Liver (tissue), 9 donors: ENCODE data around the gene NDUFV3. TPM values are rescaled to one million over a fixed set of nuclear protein-coding genes. Genes with fewer than 3 reads are reported as not detected.

Experiments used
- DNase-seq: peaks from one replicate; pipeline ENCODE4 v3.0.0-alpha.2; 2017; ENCODE audit warnings: low spot score
- H3K27ac ChIP-seq, 2 donors: one replicate each; pipeline ENCODE4 v1.7.0; 2013; ENCODE audit warnings: inconsistent platforms in 2 of 2, low read length in 2 of 2, control low read depth in 1 of 2, low read depth in 1 of 2, mild to moderate bottlenecking in 1 of 2
- H3K27me3 ChIP-seq, 4 donors: one replicate each; pipeline versions ENCODE4 v1.6.1 to v1.7.0; 2013; ENCODE audit warnings: low read length in 3 of 4, inconsistent platforms in 1 of 4, mild to moderate bottlenecking in 1 of 4, moderate library complexity in 1 of 4; ENCODE audit not compliant: control insufficient read depth in 4 of 4, insufficient read depth in 4 of 4
- H3K36me3 ChIP-seq, 4 donors: one replicate each; pipeline versions ENCODE4 v1.6.1 to v1.7.0; 2013; ENCODE audit warnings: low read length in 3 of 4, mild to moderate bottlenecking in 3 of 4, low read depth in 1 of 4, moderate library complexity in 1 of 4; ENCODE audit not compliant: control insufficient read depth in 4 of 4, insufficient read depth in 3 of 4
- H3K4me1 ChIP-seq, 4 donors: one replicate each; pipeline versions ENCODE4 v1.6.1 to v1.7.0; 2013; ENCODE audit warnings: low read length in 3 of 4, mild to moderate bottlenecking in 3 of 4, moderate library complexity in 1 of 4; ENCODE audit not compliant: control insufficient read depth in 4 of 4, insufficient read depth in 4 of 4
- H3K4me3 ChIP-seq, 3 donors: one replicate each; pipeline versions ENCODE4 v1.6.1 to v1.7.0; 2013; ENCODE audit warnings: low read length in 3 of 3, control low read depth in 1 of 3, low read depth in 1 of 3, mild to moderate bottlenecking in 1 of 3
- H3K9ac ChIP-seq, 2 donors: one replicate each; pipeline ENCODE4 v1.7.0; 2013; ENCODE audit warnings: low read length in 2 of 2, mild to moderate bottlenecking in 2 of 2, moderate library complexity in 2 of 2, control low read depth in 1 of 2, low read depth in 1 of 2
- H3K9me3 ChIP-seq, 4 donors: one replicate each; pipeline versions ENCODE4 v1.6.1 to v1.7.0; 2013; ENCODE audit warnings: low read length in 3 of 4; ENCODE audit not compliant: control insufficient read depth in 4 of 4
- ATF3 ChIP-seq: IDR thresholded peaks from 2 replicates; pipeline ENCODE4 v1.6.1; 2016; ENCODE audit warnings: antibody characterized with exemption
- CTCF ChIP-seq: fragments of 150-350 bp; IDR thresholded peaks from 2 replicates; pipeline ENCODE4 v1.5.1; 2017; ENCODE audit warnings: improper control_type of control experiment, low read depth, low read length; ENCODE audit not compliant: missing input control
- EGR1 ChIP-seq, 2 donors: IDR thresholded peaks; 2 replicates each; pipeline ENCODE4 v1.6.1; 2016 to 2018; ENCODE audit warnings: antibody characterized with exemption in 2 of 2, low read depth in 2 of 2
- FOXA1 ChIP-seq: IDR thresholded peaks from 2 replicates; pipeline ENCODE4 v1.6.1; 2016; ENCODE audit warnings: antibody characterized with exemption
- FOXA2 ChIP-seq: IDR thresholded peaks from 2 replicates; pipeline ENCODE4 v1.6.1; 2016; ENCODE audit warnings: antibody characterized with exemption
- GABPA ChIP-seq, 2 donors: IDR thresholded peaks in 1 of 2; conservative IDR thresholded peaks in 1 of 2; 2 replicates each; pipeline ENCODE4 v1.6.1; 2016; ENCODE audit warnings: antibody characterized with exemption in 2 of 2, mild to moderate bottlenecking in 1 of 2, moderate library complexity in 1 of 2
- HNF4A ChIP-seq, 2 donors: conservative IDR thresholded peaks; 2 replicates each; pipeline ENCODE4 v1.6.1; 2016; ENCODE audit warnings: antibody characterized with exemption in 2 of 2, mild to moderate bottlenecking in 2 of 2
- HNF4G ChIP-seq: IDR thresholded peaks from 2 replicates; pipeline ENCODE4 v1.6.1; 2016; ENCODE audit warnings: antibody characterized with exemption
- JUND ChIP-seq, 2 donors: IDR thresholded peaks; 2 replicates each; pipeline ENCODE4 v1.6.1; 2016; ENCODE audit warnings: antibody characterized with exemption in 2 of 2
- MAX ChIP-seq: IDR thresholded peaks from 2 replicates; pipeline ENCODE4 v1.6.1; 2016; ENCODE audit warnings: antibody characterized with exemption
- NR2F2 ChIP-seq: IDR thresholded peaks from 2 replicates; pipeline ENCODE4 v1.6.1; 2016; ENCODE audit warnings: antibody characterized with exemption
- RXRA ChIP-seq, 2 donors: IDR thresholded peaks; 2 replicates each; pipeline ENCODE4 v1.6.1; 2017 to 2018; ENCODE audit warnings: antibody characterized with exemption in 2 of 2, mild to moderate bottlenecking in 1 of 2
- SP1 ChIP-seq: IDR thresholded peaks from 2 replicates; pipeline ENCODE4 v1.6.1; 2018; ENCODE audit warnings: antibody characterized with exemption, mild to moderate bottlenecking
- TAF1 ChIP-seq: conservative IDR thresholded peaks from 2 replicates; pipeline ENCODE4 v1.6.1; 2016; ENCODE audit warnings: antibody characterized with exemption, mild to moderate bottlenecking
- ZBTB33 ChIP-seq: IDR thresholded peaks from 2 replicates; pipeline ENCODE4 v1.6.1; 2016; ENCODE audit warnings: antibody characterized with exemption
- WGBS: extraction: QIAGEN DNeasy Blood & Tissue Kit; methylation state at CpG from one replicate; pipeline ENCODE4 v1.1.7; 2013; 5-methylcytosine and 5-hydroxymethylcytosine counted together
- polyA plus RNA-seq, 2 donors: library from polyadenylated mRNA; stranded (reverse) in 1 of 2; unstranded in 1 of 2; fragments of 200-250 nt in 1 of 2; fragments of >200 nt in 1 of 2; fragmentation: Nextera tagmentation in 1 of 2; extraction: Ambion mirVana in 1 of 2; gene quantifications; one replicate each; pipeline versions ENCODE4 v1.2.1 to v1.2.3, GENCODE V29; 2013 to 2015
- total RNA-seq, 2 donors: library from RNA; depleted of rRNA; stranded (reverse); fragments of >200 nt; gene quantifications; one replicate each; pipeline ENCODE4 v1.2.3, GENCODE V29; 2014
- donor health status: healthy.
- donor health status: healthy.
- donor health status: healthy.
- donor health status: healthy.
- donor health status: healthy.

NDUFV3 gene
- total and polyA plus RNA-seq, 4 donors, result 15.8 to 31.3 (median 21.9) TPM

- DNase-seq, result no peak
- 95% methylated on average over 6 of the region's 6 CpGs for WGBS
- Histone ChIP-seq H3K9ac (no peak overlapping the region), H3K36me3 (no peaks in the 10 kb centered on the region), H3K4me1 (peaks cover 0 to 8% (median 2%) of the 10 kb centered on the region in 4 donors), H3K27ac (no peak overlapping the region), H3K27me3 (no peaks in the 10 kb centered on the region), H3K9me3 (no peaks in the 10 kb centered on the region), H3K4me3 (no peak overlapping the region)
- TF ChIP-seq TAF1, result no peak
- no peak for TF ChIP-seq MAX
- TF ChIP-seq FOXA1, result no peak
- no peak for TF ChIP-seq JUND (IDR thresholded peaks at IDR 0.05)
- no peak for TF ChIP-seq HNF4G
- TF ChIP-seq FOXA2, result no peak
- TF ChIP-seq RXRA (IDR thresholded peaks at IDR 0.05), result no peak
- TF ChIP-seq ZBTB33, result no peak
- no peak for TF ChIP-seq GABPA (IDR thresholded peaks at IDR 0.05 in 1 of 2, conservative IDR thresholded peaks at IDR 0.05 in 1 of 2)
- TF ChIP-seq EGR1 (IDR thresholded peaks at IDR 0.05; ENCODE audit: low read depth in 2 of 2), result no peak
- TF ChIP-seq NR2F2, result no peak
These were observed 48.6 kb downstream of the NDUFV3 start for GRCh38 chr21:42941696-42942085.

GRCh38 chr21:42942244-42942643, 49.1 kb downstream of the NDUFV3 start:
- H3K9me3 ChIP-seq, result no peaks in the 10 kb centered on the region
- no peak for DNase-seq
- no peak overlapping the region for H3K4me3 ChIP-seq
- 77% methylated on average over 6 of the region's 6 CpGs for WGBS
- no peak overlapping the region for H3K27ac ChIP-seq
- TF ChIP-seq RXRA (IDR thresholded peaks at IDR 0.05), result no peak
- no peak for TF ChIP-seq EGR1 (IDR thresholded peaks at IDR 0.05; ENCODE audit: low read depth in 2 of 2)
- TF ChIP-seq HNF4A (conservative IDR thresholded peaks at IDR 0.05), result no peak
- no peak for TF ChIP-seq TAF1
- TF ChIP-seq FOXA2, result no peak
- no peak for TF ChIP-seq HNF4G
- TF ChIP-seq ATF3, result no peak
- no peak for TF ChIP-seq CTCF
- no peak for TF ChIP-seq MAX
- no peak for TF ChIP-seq SP1
- no peak for TF ChIP-seq ZBTB33
- peaks cover 0 to 8% (median 2%) of the 10 kb centered on the region in 4 donors for H3K4me1 ChIP-seq
- H3K9ac ChIP-seq, result no peak overlapping the region
- no peaks in the 10 kb centered on the region for H3K27me3 ChIP-seq
- H3K36me3 ChIP-seq, result no peaks in the 10 kb centered on the region
